ENCODE data around the gene SH2D1A.
"Not testable (repeated sequence)": the region's sequence is repeated elsewhere in the genome, so short reads cannot be mapped to it uniquely, and the experiment has no call there.

Gene SH2D1A

GRCh38 chrX:124386401-124386800 lies 40.0 kb downstream of the SH2D1A start:
- no peak for ATAC-seq (replicated peaks)

GRCh38 chrX:124388562-124388961 lies 42.2 kb downstream of the SH2D1A start:
- ATAC-seq (replicated peaks) (peak; percentile 44 to 62), DNase-seq (no peak)
- Mint-ChIP-seq H3K9me3 (no peaks in the 10 kb centered on the region), H3K27ac (no peak overlapping the region), H3K36me3 (no peaks in the 10 kb centered on the region), H3K4me3 (no peak overlapping the region), H3K4me1 (no peaks in the 10 kb centered on the region), H3K27me3 (no peaks in the 10 kb centered on the region)

More at GRCh38 chrX:124386401-124386800, 40.0 kb downstream of the SH2D1A start:
- H3K36me3 Mint-ChIP-seq: no peaks in the 10 kb centered on the region
- DNase-seq: no peak
- no peaks in the 10 kb centered on the region for H3K4me1 Mint-ChIP-seq
- H3K27ac Mint-ChIP-seq: no peak overlapping the region
- no peaks in the 10 kb centered on the region for H3K9me3 Mint-ChIP-seq
- H3K4me3 Mint-ChIP-seq: no peak overlapping the region
- H3K27me3 Mint-ChIP-seq: no peaks in the 10 kb centered on the region

DNA sequence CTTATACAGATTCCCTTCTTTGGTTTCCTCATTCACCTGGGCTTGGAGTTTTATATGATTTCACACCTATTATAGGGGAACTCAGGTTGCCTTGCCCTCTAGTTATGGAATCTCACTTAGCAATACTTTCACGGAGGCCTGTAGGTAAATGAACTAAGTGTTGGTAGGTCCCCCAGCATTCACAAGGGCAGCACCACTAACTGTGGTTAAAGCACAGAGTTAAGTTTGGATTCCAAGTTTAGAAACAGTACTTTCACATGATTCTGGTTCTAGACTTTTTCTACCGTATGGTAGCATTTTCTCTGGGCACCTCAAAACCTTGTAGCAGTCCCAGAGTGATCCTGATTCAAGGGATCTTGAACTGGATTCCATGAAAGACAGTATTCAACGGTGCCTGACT lies 46.4 kb downstream of the SH2D1A start:
- Mint-ChIP-seq H3K4me1 (peaks cover 5 to 8% of the 10 kb centered on the region in 2 donors), H3K27me3 (no peaks in the 10 kb centered on the region), H3K36me3 (no peaks in the 10 kb centered on the region), H3K4me3 (no peak overlapping the region), H3K9me3 (no peaks in the 10 kb centered on the region), H3K27ac (no peak overlapping the region)
- DNase-seq (no peak), ATAC-seq (replicated peaks) (no peak)

- no peak for ATAC-seq (replicated peaks)
- H3K4me1 Mint-ChIP-seq: peaks cover 5 to 8% of the 10 kb centered on the region in 2 donors
- no peaks in the 10 kb centered on the region for H3K9me3 Mint-ChIP-seq
- H3K27ac Mint-ChIP-seq: no peak overlapping the region
- H3K27me3 Mint-ChIP-seq: no peaks in the 10 kb centered on the region
- H3K4me3 Mint-ChIP-seq: no peak overlapping the region
- DNase-seq: no peak
- no peaks in the 10 kb centered on the region for H3K36me3 Mint-ChIP-seq
These were observed 46.9 kb downstream of the SH2D1A start for GRCh38 chrX:124393238-124393637.

DNA sequence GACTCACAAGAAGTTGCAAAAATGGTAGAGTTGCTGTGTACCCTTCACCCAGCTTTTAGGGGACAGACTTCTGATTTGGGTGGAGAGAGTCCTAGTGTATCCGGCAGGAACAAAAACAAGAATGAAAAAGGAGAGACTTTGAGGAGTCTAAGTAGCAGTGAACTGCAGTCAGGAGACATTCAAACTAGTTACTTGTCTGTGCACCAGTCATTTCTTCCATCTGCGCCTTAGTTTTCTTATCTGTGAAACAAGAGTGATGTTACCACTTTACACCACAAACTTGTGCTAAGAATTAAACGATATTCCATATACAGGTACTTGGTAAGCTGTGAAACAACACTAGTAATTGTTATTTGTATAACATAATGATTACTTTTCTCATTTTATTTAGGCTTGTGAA lies 47.3 kb downstream of the SH2D1A start:
- no peaks in the 10 kb centered on the region for H3K36me3 Mint-ChIP-seq
- no peak overlapping the region for H3K27ac Mint-ChIP-seq
- H3K27me3 Mint-ChIP-seq: no peaks in the 10 kb centered on the region
- H3K4me1 Mint-ChIP-seq: peaks cover 5 to 8% of the 10 kb centered on the region in 2 donors
- no peaks in the 10 kb centered on the region for H3K9me3 Mint-ChIP-seq
- ATAC-seq (replicated peaks): no peak
- no peak for DNase-seq
- no peak overlapping the region for H3K4me3 Mint-ChIP-seq

GRCh38 chrX:124395145-124395880 lies 49.0 kb downstream of the SH2D1A start:
- Mint-ChIP-seq H3K27ac (no peak overlapping the region), H3K9me3 (no peaks in the 10 kb centered on the region), H3K36me3 (no peaks in the 10 kb centered on the region), H3K4me3 (no peak overlapping the region), H3K27me3 (no peaks in the 10 kb centered on the region), H3K4me1 (peaks cover 5 to 8% of the 10 kb centered on the region in 2 donors)
- ATAC-seq (replicated peaks) (no peak), DNase-seq (no peak)

GRCh38 chrX:124401696-124402095 lies 55.3 kb downstream of the SH2D1A start:
- Mint-ChIP-seq H3K27me3 (peaks cover 0 to 13% of the 10 kb centered on the region in 2 donors), H3K4me1 (no peaks in the 10 kb centered on the region), H3K27ac (no peak overlapping the region), H3K36me3 (no peaks in the 10 kb centered on the region), H3K9me3 (no peaks in the 10 kb centered on the region), H3K4me3 (no peak overlapping the region)
- ATAC-seq (replicated peaks): no peak
- no peak for DNase-seq

GRCh38 chrX:124405868-124406267 lies 59.5 kb downstream of the SH2D1A start:
- H3K4me3 Mint-ChIP-seq: no peak overlapping the region
- ATAC-seq (replicated peaks) (no peak), DNase-seq (no peak)
- no peaks in the 10 kb centered on the region for H3K9me3 Mint-ChIP-seq
- H3K27me3 Mint-ChIP-seq: peaks cover 0 to 13% of the 10 kb centered on the region in 2 donors
- H3K27ac Mint-ChIP-seq: no peak overlapping the region
- H3K4me1 Mint-ChIP-seq: no peaks in the 10 kb centered on the region
- no peaks in the 10 kb centered on the region for H3K36me3 Mint-ChIP-seq

DNA sequence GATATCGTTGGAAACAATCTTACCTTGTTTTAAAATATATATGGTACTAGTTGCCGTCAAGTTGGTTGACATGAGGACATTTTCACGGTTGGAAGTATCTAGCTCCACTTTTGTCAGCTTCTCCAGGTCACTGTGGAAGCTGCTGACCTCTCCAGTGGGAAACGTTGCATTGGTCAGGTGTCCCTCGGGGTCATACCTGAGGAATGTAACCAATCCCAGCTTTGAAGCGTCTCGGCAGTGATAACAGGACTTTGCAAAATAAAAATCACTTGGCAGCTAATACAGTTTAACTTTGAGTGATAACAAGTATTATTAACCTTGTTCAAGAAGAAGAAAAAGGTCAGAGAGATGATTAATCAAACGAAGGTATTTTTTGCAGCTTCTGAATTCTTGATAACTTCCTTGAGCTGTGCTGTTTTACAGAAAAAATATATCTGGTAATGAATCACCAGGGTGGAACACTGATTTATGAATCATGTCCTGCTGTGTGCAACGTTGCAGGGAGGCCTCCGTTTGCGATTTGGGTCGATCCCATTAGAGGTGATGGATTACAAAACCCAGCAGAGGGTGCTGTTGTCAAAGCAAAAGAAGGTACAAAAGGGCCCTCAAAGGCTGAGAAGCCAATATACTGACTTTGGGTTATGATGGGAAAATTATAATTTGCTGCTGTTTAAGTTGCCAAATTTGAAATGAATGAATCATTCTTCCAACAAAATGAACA lies 60.1 kb downstream of the SH2D1A start:
- H3K27ac Mint-ChIP-seq: no peak overlapping the region
- H3K9me3 Mint-ChIP-seq: no peaks in the 10 kb centered on the region
- no peaks in the 10 kb centered on the region for H3K4me1 Mint-ChIP-seq
- peaks cover 0 to 11% of the 10 kb centered on the region in 2 donors for H3K27me3 Mint-ChIP-seq
- ATAC-seq (replicated peaks): peak; percentile 86 to 96
- no peaks in the 10 kb centered on the region for H3K36me3 Mint-ChIP-seq
- no peak overlapping the region for H3K4me3 Mint-ChIP-seq
- DNase-seq: peak; percentile 35

GRCh38 chrX:124407226-124407625 lies 60.9 kb downstream of the SH2D1A start:
- ATAC-seq (replicated peaks): no peak
- peaks cover 0 to 9% of the 10 kb centered on the region in 2 donors for H3K27me3 Mint-ChIP-seq
- no peaks in the 10 kb centered on the region for H3K4me1 Mint-ChIP-seq
- H3K4me3 Mint-ChIP-seq: no peak overlapping the region
- no peak for DNase-seq
- H3K27ac Mint-ChIP-seq: no peak overlapping the region
- no peaks in the 10 kb centered on the region for H3K9me3 Mint-ChIP-seq
- H3K36me3 Mint-ChIP-seq: no peaks in the 10 kb centered on the region

DNA sequence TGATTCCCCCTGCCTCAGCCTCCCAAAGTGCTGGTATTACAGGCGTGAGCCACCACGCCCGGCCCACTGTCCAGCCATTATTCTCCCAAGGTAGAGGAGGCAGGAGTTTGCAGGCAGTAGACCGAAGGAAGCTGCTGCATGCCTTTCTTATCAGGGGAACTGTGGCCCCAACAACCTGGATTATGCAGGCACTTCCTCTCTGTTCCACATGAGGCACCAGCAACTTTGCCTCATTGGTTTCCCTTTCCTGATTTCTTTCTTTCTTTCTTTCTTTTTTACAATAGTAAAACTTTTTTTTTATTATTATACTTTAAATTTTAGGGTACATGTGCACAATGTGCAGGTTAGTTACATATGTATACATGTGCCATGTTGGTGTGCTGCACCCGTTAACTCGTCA lies 62.0 kb downstream of the SH2D1A start:
- H3K27me3 Mint-ChIP-seq; DNase-seq; H3K36me3 Mint-ChIP-seq; ATAC-seq (replicated peaks); H3K27ac Mint-ChIP-seq; H3K4me3 Mint-ChIP-seq; H3K9me3 Mint-ChIP-seq; H3K4me1 Mint-ChIP-seq: not testable (repeated sequence)

- no peak overlapping the region for H3K27ac Mint-ChIP-seq
- no peaks in the 10 kb centered on the region for H3K9me3 Mint-ChIP-seq
- no peak for ATAC-seq (replicated peaks)
- no peaks in the 10 kb centered on the region for H3K4me1 Mint-ChIP-seq
- H3K27me3 Mint-ChIP-seq: no peaks in the 10 kb centered on the region
- H3K36me3 Mint-ChIP-seq: no peaks in the 10 kb centered on the region
- H3K4me3 Mint-ChIP-seq: no peak overlapping the region
- no peak for DNase-seq
These were observed 66.9 kb downstream of the SH2D1A start for GRCh38 chrX:124413244-124413643.

- Mint-ChIP-seq H3K27ac (no peak overlapping the region), H3K36me3 (no peaks in the 10 kb centered on the region), H3K27me3 (no peaks in the 10 kb centered on the region), H3K9me3 (no peaks in the 10 kb centered on the region), H3K4me3 (no peak overlapping the region), H3K4me1 (no peaks in the 10 kb centered on the region)
- ATAC-seq (replicated peaks): no peak
- DNase-seq: no peak
These were observed 67.9 kb downstream of the SH2D1A start for GRCh38 chrX:124414281-124414680.

- Mint-ChIP-seq H3K4me1 (no peaks in the 10 kb centered on the region), H3K9me3 (no peaks in the 10 kb centered on the region), H3K27me3 (no peaks in the 10 kb centered on the region), H3K27ac (no peak overlapping the region), H3K4me3 (no peak overlapping the region), H3K36me3 (no peaks in the 10 kb centered on the region)
- ATAC-seq (replicated peaks) (peak; percentile 19 to 57), DNase-seq (no peak)
These were observed 68.9 kb downstream of the SH2D1A start for GRCh38 chrX:124415115-124415800.

All from stimulated activated naive B cell treated with anti-CD40 and anti-IgM and Interleukin-4, amounts not matched to agents 10 μg/mL and 1 μg/mL and 100 μg/mL, for 72 hours (primary cell).